GM12878 (cell line): Measurements from ENCODE around the gene AEBP1. TPM values are rescaled to one million over a fixed set of nuclear protein-coding genes. Genes with fewer than 3 reads are reported as not detected.

Experiments
- ATAC-seq: fragments of 200-7000 bp; cut with Tn5 transposase; 3 replicates; pipeline ENCODE4 v1.9.1; 2020; ENCODE audit warnings: mild to moderate bottlenecking, moderate library complexity
- BruUV-seq: library from RNA; stranded (reverse); fragments of 400-500 nt; replicated peaks from 2 replicates; lab custom pipeline; 2021; lab: Mats Ljungman, UMichigan
- CTCF ChIA-PET: fragments of 300-600 bp; sonication (Branson Sonifier 250); formaldehyde crosslinking; extraction: SDS; loops from one replicate; lab custom pipeline; 2021; ENCODE audit warnings: inconsistent platforms; lab: Yijun Ruan, JAX
- POLR2A ChIA-PET: fragments of 350-600 bp; formaldehyde crosslinking; extraction: SDS; loops from one replicate; lab custom pipeline; 2021; ENCODE audit warnings: inconsistent platforms; lab: Charles Lee
- RAD21 ChIA-PET: fragments of 300-600 bp; sonication (Branson Sonifier 250); formaldehyde crosslinking; loops from one replicate; lab custom pipeline; 2023; ENCODE audit warnings: antibody characterized with exemption; ENCODE audit not compliant: unreplicated experiment; lab: Charles Lee
- SMC1A ChIA-PET: fragments of 300-600 bp; sonication (Branson Sonifier 250); formaldehyde crosslinking; loops from one replicate; lab custom pipeline; 2023; ENCODE audit not compliant: unreplicated experiment, uncharacterized antibody; lab: Charles Lee
- DNase-seq: peaks from one replicate; pipeline ENCODE4 v3.0.0-alpha.2; 2011; ENCODE audit warnings: low read depth, low spot score
- FAIRE-seq: peaks from 3 replicates; lab custom pipeline; 2011; peaks lifted over from hg19 to GRCh38; lab: Jason Lieb, UNC
- H2AFZ ChIP-seq: 2 replicates; pipeline ENCODE4 v1.6.0; 2011; ENCODE audit warnings: low read depth, low read length, control low read depth; ENCODE audit not compliant: control insufficient read depth
- H3K27ac ChIP-seq: 2 replicates; pipeline ENCODE4 v1.5.1; 2011; ENCODE audit warnings: control low read depth; ENCODE audit not compliant: control insufficient read depth, insufficient read depth
- H3K27me3 ChIP-seq, 2 experiments: replicated peaks in 1 of 2; 2 replicates each; pipeline versions ENCODE4 v1.6.0 to v1.6.1; 2011; ENCODE audit warnings: low read length in 1 of 2; ENCODE audit not compliant: control insufficient read depth in 2 of 2, insufficient read depth in 2 of 2
- H3K36me3 ChIP-seq, 2 experiments: 2 replicates each; pipeline ENCODE4 v1.5.1; 2011; ENCODE audit warnings: low read length in 1 of 2; ENCODE audit not compliant: control insufficient read depth in 2 of 2, insufficient read depth in 2 of 2
- H3K4me1 ChIP-seq: 2 replicates; pipeline ENCODE4 v1.6.1; 2011; ENCODE audit warnings: mild to moderate bottlenecking, low read length, moderate library complexity, mixed read lengths; ENCODE audit not compliant: control insufficient read depth, insufficient read depth
- H3K4me2 ChIP-seq: 2 replicates; pipeline ENCODE4 v1.6.0; 2011; ENCODE audit warnings: control low read depth; ENCODE audit not compliant: control insufficient read depth, insufficient read depth
- H3K4me3 ChIP-seq: fragments of 200-600 bp; sonication (generic); 2 replicates; pipeline ENCODE4 v1.5.1; 2016
- H3K79me2 ChIP-seq: 2 replicates; pipeline ENCODE4 v1.6.0; 2011; ENCODE audit warnings: low read length; ENCODE audit not compliant: control insufficient read depth, insufficient read depth
- H3K9ac ChIP-seq: 2 replicates; pipeline ENCODE4 v1.8.0; 2011; ENCODE audit warnings: low read length, control low read depth, mixed read lengths; ENCODE audit not compliant: control insufficient read depth, insufficient read depth
- H3K9me3 ChIP-seq: replicated peaks from 3 replicates; pipeline ENCODE4 v1.5.1; 2011; ENCODE audit warnings: mild to moderate bottlenecking, low read length; ENCODE audit not compliant: control insufficient read depth, insufficient read depth
- H4K20me1 ChIP-seq: 2 replicates; pipeline ENCODE4 v1.6.0; 2011; ENCODE audit not compliant: control insufficient read depth, insufficient read depth
- BHLHE40 ChIP-seq, 2 experiments: fragments of 450-650 bp in 1 of 2; IDR thresholded peaks; 2 replicates each; pipeline ENCODE4 v1.6.1; 2011 to 2017; ENCODE audit warnings: low read depth in 2 of 2, borderline replicate concordance in 1 of 2, improper control_type of control experiment in 1 of 2, low read length in 1 of 2, mild to moderate bottlenecking in 1 of 2
- BMI1 ChIP-seq: fragments of 450-650 bp; IDR thresholded peaks from 2 replicates; pipeline ENCODE4 v1.6.1; 2016; ENCODE audit warnings: mild to moderate bottlenecking, moderate library complexity, borderline replicate concordance
- FOS ChIP-seq: IDR thresholded peaks from 3 replicates; pipeline ENCODE4 v1.6.1; 2011; ENCODE audit warnings: borderline replicate concordance; ENCODE audit not compliant: insufficient read length; ENCODE audit errors: extremely low read depth
- HCFC1 ChIP-seq: fragments of 150-350 bp; IDR thresholded peaks from 2 replicates; pipeline ENCODE4 v1.6.1; 2014; ENCODE audit warnings: low read length
- HDGF ChIP-seq: fragments of 450-650 bp; IDR thresholded peaks from 2 replicates; pipeline ENCODE4 v1.6.1; 2016; ENCODE audit warnings: antibody characterized with exemption
- IKZF2 ChIP-seq, 2 experiments: fragments of 450-650 bp; IDR thresholded peaks; 2 replicates each; pipeline ENCODE4 v1.6.1; 2017; ENCODE audit warnings: mild to moderate bottlenecking in 2 of 2, moderate library complexity in 2 of 2
- MEF2B ChIP-seq: fragments of 450-650 bp; IDR thresholded peaks from 2 replicates; pipeline ENCODE4 v1.6.1; 2018; ENCODE audit warnings: mild to moderate bottlenecking, moderate library complexity; ENCODE audit not compliant: partially characterized antibody, poor library complexity, severe bottlenecking
- MTA2 ChIP-seq: fragments of 450-650 bp; IDR thresholded peaks from 2 replicates; pipeline ENCODE4 v1.6.1; 2016; ENCODE audit warnings: low read depth, mild to moderate bottlenecking, moderate library complexity
- RAD51 ChIP-seq: fragments of 450-650 bp; IDR thresholded peaks from 2 replicates; pipeline ENCODE4 v1.6.1; 2016; ENCODE audit warnings: moderate library complexity, mild to moderate bottlenecking, inconsistent platforms
- TAF1 ChIP-seq: IDR thresholded peaks from 2 replicates; pipeline ENCODE4 v1.6.1; 2011; ENCODE audit warnings: mild to moderate bottlenecking, low read depth, low read length, borderline replicate concordance
- TBL1XR1 ChIP-seq: IDR thresholded peaks from 2 replicates; pipeline ENCODE4 v1.6.1; 2012; ENCODE audit warnings: low read depth, low read length, improper control_type of control experiment
- YBX1 ChIP-seq: fragments of 450-650 bp; IDR thresholded peaks from 2 replicates; pipeline ENCODE4 v1.6.1; 2016; ENCODE audit warnings: antibody characterized with exemption
- WGBS: methylation state at CpG from one replicate; pipeline ENCODE4 v1.1.6; 2016; ENCODE audit warnings: low lambda C conversion rate; ENCODE audit not compliant: insufficient replicate concordance, insufficient coverage; ENCODE audit errors: missing lambda C conversion rate; 5-methylcytosine and 5-hydroxymethylcytosine counted together
- in situ Hi-C: fragments of 300-500 bp; cut with MboI; formaldehyde crosslinking; loops from 9 replicates; pipeline ENCODE4 v1.14.3; 2018; ENCODE audit warnings: mixed read lengths
- intact Hi-C: fragments of 100-400 bp; cut with micrococcal nuclease; formaldehyde crosslinking; loops from one replicate; pipeline ENCODE4 v1.14.2; 2022; ENCODE audit not compliant: unreplicated experiment
- polyA plus RNA-seq, 11 experiments: library from polyadenylated mRNA; depleted of rRNA in 4 of 11; unstranded in 6 of 11; stranded (reverse) in 5 of 11; fragments of >200 nt; fragmentation: Nextera tagmentation in 4 of 11; fragmentation: Illumina TruSeq in 1 of 11; extraction: Ambion mirVana in 4 of 11; extraction: Trizol in 1 of 11; gene quantifications; 1 replicate in 1 of 11; 2 replicates in 10 of 11; pipeline versions ENCODE4 v1.2.1 to v1.2.3, GENCODE V29; 2011 to 2016; ENCODE audit warnings: inconsistent platforms in 2 of 11, missing spikeins in 2 of 11, low read depth in 1 of 11
- total RNA-seq, 4 experiments: library from RNA; depleted of rRNA in 3 of 4; stranded (reverse); fragments of >200 nt in 3 of 4; fragmentation: Illumina TruSeq in 1 of 4; extraction: Trizol in 1 of 4; gene quantifications; 2 replicates each; pipeline versions ENCODE4 v1.2.1 to v1.2.3, GENCODE V29; 2013 to 2021
- TF ChIP-seq, protein P1 (sequence below): IDR thresholded peaks from 2 replicates; pipeline ENCODE4 v1.6.1; 2011; ENCODE audit warnings: low read depth, low read length, improper control_type of control experiment, borderline replicate concordance
- TF ChIP-seq, protein P2 (sequence below): fragments of 450-650 bp; IDR thresholded peaks from 2 replicates; pipeline ENCODE4 v1.6.1; 2017; ENCODE audit warnings: borderline replicate concordance

AEBP1 gene
- total and polyA plus RNA-seq, 10 of the 15 experiments (the other 5 are each of a cell fraction or from before 2014, with no cell fraction given): 0.06 to 0.23 (median 0.11) TPM; not detected in 5

DNA sequence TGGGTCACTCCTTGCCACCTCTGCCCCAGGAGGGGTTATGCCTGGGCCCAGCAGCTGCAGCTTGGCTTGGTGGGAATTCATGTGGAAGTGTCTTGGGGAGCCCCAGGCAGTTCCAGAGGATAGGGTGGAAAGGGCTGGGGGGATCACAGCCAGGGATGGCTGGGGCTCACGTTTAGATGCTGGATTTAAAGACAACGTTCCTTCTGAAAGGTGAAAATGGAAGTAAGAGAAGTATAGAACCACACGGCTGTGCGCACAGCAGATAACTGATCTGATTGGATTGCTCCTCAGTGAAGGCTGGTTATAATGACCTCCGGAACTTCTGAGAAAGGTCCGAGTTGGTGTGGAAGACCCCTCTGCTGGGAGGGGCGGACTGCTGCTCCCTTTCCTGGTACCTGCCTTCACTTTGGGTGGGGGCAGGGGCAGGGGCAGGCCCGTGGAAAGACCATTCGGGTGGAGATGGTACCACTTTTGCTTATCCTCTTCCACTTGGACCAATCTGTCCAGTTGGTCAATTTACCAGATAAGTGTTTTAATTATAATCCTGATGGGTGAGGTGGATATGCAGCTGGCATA, 44.9 kb downstream of the AEBP1 start:
- no peak overlapping the region for H2AFZ ChIP-seq
- no peak for ATAC-seq
- TF ChIP-seq MEF2B (no peak), BHLHE40 (IDR thresholded peaks at IDR 0.05; ENCODE audit: borderline replicate concordance in 1 of 2, low read depth in 2 of 2, low read length in 1 of 2) (no peak), IKZF2 (IDR thresholded peaks at IDR 0.05) (no peak), TAF1 (no peak), RAD51 (no peak), TBL1XR1 (no peak), HDGF (no peak), FOS (no peak), YBX1 (no peak), HCFC1 (no peak), MTA2 (no peak), BMI1 (no peak)
- TF ChIP-seq, protein P1, sequence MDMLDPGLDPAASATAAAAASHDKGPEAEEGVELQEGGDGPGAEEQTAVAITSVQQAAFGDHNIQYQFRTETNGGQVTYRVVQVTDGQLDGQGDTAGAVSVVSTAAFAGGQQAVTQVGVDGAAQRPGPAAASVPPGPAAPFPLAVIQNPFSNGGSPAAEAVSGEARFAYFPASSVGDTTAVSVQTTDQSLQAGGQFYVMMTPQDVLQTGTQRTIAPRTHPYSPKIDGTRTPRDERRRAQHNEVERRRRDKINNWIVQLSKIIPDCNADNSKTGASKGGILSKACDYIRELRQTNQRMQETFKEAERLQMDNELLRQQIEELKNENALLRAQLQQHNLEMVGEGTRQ: no peak
- TF ChIP-seq, protein P2, sequence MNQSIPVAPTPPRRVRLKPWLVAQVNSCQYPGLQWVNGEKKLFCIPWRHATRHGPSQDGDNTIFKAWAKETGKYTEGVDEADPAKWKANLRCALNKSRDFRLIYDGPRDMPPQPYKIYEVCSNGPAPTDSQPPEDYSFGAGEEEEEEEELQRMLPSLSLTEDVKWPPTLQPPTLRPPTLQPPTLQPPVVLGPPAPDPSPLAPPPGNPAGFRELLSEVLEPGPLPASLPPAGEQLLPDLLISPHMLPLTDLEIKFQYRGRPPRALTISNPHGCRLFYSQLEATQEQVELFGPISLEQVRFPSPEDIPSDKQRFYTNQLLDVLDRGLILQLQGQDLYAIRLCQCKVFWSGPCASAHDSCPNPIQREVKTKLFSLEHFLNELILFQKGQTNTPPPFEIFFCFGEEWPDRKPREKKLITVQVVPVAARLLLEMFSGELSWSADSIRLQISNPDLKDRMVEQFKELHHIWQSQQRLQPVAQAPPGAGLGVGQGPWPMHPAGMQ: no peak
- TF ChIP-seq, all 136 proteins: peak for 0
- no peak overlapping the region for H3K4me2 ChIP-seq
- H3K4me3 ChIP-seq: no peak overlapping the region
- SMC1A ChIA-PET: no interaction called here
- no peaks in the 10 kb centered on the region for H3K27me3 ChIP-seq
- no peaks in the 10 kb centered on the region for H3K9me3 ChIP-seq
- H3K79me2 ChIP-seq: no peaks in the 10 kb centered on the region
- intact Hi-C loops (no loop called here), in situ Hi-C loops (no loop called here)
- no peak for DNase-seq
- peaks cover 5% of the 10 kb centered on the region for H3K4me1 ChIP-seq
- POLR2A ChIA-PET: no interaction called here
- 44% methylated on average over 9 of the region's 9 CpGs for WGBS
- CTCF ChIA-PET: interaction anchor here (1.2 kb wide), 1 partner anchor 49 kb away, joined by 3 read pairs; no protein-coding TSS in a partner anchor
- RAD21 ChIA-PET: no interaction called here
- no peak for FAIRE-seq
- no TSS peak for BruUV-seq
- H3K9ac ChIP-seq: no peak overlapping the region
- H3K27ac ChIP-seq: no peak overlapping the region
- H4K20me1 ChIP-seq: no peaks in the 10 kb centered on the region
- no peaks in the 10 kb centered on the region for H3K36me3 ChIP-seq
